Measurements from ENCODE around the gene STAG1. TPM values are rescaled to one million over a fixed set of nuclear protein-coding genes. Genes with fewer than 3 reads are reported as not detected.

Gene STAG1
- polyA plus RNA-seq, 1 donor from 2014 or later: 30.8 TPM

DNA sequence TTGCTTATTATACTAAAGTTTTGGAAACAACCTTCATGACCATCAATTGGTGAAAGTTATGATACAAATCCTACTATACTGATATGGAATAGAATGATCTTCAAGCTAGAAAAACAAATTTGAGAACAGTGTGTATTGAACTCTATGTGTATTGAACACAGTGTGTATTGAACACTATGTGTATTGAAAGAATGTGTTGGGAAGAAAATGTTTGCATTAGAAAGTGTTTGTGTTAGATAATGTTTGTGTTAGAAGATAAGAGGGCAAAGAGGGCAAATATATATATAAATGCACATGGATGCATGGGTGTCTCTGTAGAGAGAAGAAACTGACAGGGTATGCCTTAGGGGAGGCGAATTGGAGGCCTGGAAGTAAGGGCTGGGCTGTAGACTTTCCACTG lies 459.7 kb downstream of the STAG1 start:
- TF ChIP-seq, protein P1, sequence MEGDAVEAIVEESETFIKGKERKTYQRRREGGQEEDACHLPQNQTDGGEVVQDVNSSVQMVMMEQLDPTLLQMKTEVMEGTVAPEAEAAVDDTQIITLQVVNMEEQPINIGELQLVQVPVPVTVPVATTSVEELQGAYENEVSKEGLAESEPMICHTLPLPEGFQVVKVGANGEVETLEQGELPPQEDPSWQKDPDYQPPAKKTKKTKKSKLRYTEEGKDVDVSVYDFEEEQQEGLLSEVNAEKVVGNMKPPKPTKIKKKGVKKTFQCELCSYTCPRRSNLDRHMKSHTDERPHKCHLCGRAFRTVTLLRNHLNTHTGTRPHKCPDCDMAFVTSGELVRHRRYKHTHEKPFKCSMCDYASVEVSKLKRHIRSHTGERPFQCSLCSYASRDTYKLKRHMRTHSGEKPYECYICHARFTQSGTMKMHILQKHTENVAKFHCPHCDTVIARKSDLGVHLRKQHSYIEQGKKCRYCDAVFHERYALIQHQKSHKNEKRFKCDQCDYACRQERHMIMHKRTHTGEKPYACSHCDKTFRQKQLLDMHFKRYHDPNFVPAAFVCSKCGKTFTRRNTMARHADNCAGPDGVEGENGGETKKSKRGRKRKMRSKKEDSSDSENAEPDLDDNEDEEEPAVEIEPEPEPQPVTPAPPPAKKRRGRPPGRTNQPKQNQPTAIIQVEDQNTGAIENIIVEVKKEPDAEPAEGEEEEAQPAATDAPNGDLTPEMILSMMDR (IDR thresholded peaks at IDR 0.05; ENCODE audit: poor library complexity, severe bottlenecking): no peak
- TF ChIP-seq EZH2 (IDR thresholded peaks at IDR 0.05; ENCODE audit: borderline replicate concordance, insufficient read depth, low read length, poor library complexity, severe bottlenecking) (no peak), MXI1 (conservative IDR thresholded peaks at IDR 0.05; ENCODE audit: poor library complexity, severe bottlenecking) (no peak), RAD21 (conservative IDR thresholded peaks at IDR 0.05) (no peak), EP300 (conservative IDR thresholded peaks at IDR 0.05; ENCODE audit: poor library complexity, severe bottlenecking) (no peak), SMC3 (conservative IDR thresholded peaks at IDR 0.05; ENCODE audit: poor library complexity) (no peak), POLR2AphosphoS5 (IDR thresholded peaks at IDR 0.05) (no peak), TAF1 (IDR thresholded peaks at IDR 0.05; ENCODE audit: low read depth) (no peak)
- TF ChIP-seq, protein P2, sequence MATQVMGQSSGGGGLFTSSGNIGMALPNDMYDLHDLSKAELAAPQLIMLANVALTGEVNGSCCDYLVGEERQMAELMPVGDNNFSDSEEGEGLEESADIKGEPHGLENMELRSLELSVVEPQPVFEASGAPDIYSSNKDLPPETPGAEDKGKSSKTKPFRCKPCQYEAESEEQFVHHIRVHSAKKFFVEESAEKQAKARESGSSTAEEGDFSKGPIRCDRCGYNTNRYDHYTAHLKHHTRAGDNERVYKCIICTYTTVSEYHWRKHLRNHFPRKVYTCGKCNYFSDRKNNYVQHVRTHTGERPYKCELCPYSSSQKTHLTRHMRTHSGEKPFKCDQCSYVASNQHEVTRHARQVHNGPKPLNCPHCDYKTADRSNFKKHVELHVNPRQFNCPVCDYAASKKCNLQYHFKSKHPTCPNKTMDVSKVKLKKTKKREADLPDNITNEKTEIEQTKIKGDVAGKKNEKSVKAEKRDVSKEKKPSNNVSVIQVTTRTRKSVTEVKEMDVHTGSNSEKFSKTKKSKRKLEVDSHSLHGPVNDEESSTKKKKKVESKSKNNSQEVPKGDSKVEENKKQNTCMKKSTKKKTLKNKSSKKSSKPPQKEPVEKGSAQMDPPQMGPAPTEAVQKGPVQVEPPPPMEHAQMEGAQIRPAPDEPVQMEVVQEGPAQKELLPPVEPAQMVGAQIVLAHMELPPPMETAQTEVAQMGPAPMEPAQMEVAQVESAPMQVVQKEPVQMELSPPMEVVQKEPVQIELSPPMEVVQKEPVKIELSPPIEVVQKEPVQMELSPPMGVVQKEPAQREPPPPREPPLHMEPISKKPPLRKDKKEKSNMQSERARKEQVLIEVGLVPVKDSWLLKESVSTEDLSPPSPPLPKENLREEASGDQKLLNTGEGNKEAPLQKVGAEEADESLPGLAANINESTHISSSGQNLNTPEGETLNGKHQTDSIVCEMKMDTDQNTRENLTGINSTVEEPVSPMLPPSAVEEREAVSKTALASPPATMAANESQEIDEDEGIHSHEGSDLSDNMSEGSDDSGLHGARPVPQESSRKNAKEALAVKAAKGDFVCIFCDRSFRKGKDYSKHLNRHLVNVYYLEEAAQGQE (IDR thresholded peaks at IDR 0.05; ENCODE audit: borderline replicate concordance): no peak
- Histone ChIP-seq H3K4me2 (ENCODE audit: low read length) (no peak overlapping the region), H3K27ac (ENCODE audit: low read length) (no peak overlapping the region), H3K9me2 (ENCODE audit: insufficient read depth, low read length) (no peaks in the 10 kb centered on the region), H3K9ac (ENCODE audit: low read length) (no peak overlapping the region), H2AFZ (ENCODE audit: low read depth, low read length) (no peak overlapping the region), H3K79me2 (replicated peaks; ENCODE audit: insufficient read depth, low read length) (no peaks in the 10 kb centered on the region), H3K4me3 (ENCODE audit: low read length) (no peak overlapping the region), H3K36me3 (ENCODE audit: insufficient read depth, low read length) (peaks cover 3% of the 10 kb centered on the region), H4K20me1 (ENCODE audit: insufficient read depth) (no peaks in the 10 kb centered on the region), H3K27me3 (ENCODE audit: insufficient read depth, low read depth, low read length) (no peaks in the 10 kb centered on the region), H3F3A (ENCODE audit: insufficient read depth, low read length, poor library complexity, severe bottlenecking) (no peaks in the 10 kb centered on the region), H3K9me3 (ENCODE audit: low read length) (no peaks in the 10 kb centered on the region)

DNA sequence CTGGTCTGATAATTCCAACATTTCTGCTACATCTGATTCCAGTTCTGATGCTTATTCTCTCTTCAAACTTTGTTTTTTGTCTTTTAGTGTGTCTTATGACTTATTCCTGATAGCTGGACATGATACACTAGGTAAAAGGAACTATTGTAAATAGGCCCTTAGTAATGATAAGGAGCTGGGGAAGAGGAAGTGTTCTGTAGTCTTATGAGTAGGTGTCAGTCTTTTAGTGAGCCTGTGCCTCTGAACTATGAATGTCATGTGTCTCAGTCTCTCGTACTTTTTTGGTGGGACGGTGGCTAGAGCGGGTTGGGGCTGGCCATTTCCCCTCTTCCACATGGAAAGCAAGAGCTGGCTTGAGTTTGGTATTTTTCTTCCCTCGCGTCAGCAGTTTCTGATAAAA lies 460.9 kb downstream of the STAG1 start:
- H3F3A ChIP-seq (ENCODE audit: insufficient read depth, low read length, poor library complexity, severe bottlenecking): no peaks in the 10 kb centered on the region
- H3K27me3 ChIP-seq (ENCODE audit: insufficient read depth, low read depth, low read length): no peaks in the 10 kb centered on the region
- H3K4me3 ChIP-seq (ENCODE audit: low read length): no peak overlapping the region
- no peak overlapping the region for H3K9ac ChIP-seq (ENCODE audit: low read length)
- H4K20me1 ChIP-seq (ENCODE audit: insufficient read depth): no peaks in the 10 kb centered on the region
- H3K36me3 ChIP-seq (ENCODE audit: insufficient read depth, low read length): peaks cover 4% of the 10 kb centered on the region
- no peaks in the 10 kb centered on the region for H3K9me2 ChIP-seq (ENCODE audit: insufficient read depth, low read length)
- no peaks in the 10 kb centered on the region for H3K9me3 ChIP-seq (ENCODE audit: low read length)
- H3K79me2 ChIP-seq (replicated peaks; ENCODE audit: insufficient read depth, low read length): no peaks in the 10 kb centered on the region
- no peak overlapping the region for H3K27ac ChIP-seq (ENCODE audit: low read length)
- TF ChIP-seq MXI1 (conservative IDR thresholded peaks at IDR 0.05; ENCODE audit: poor library complexity, severe bottlenecking) (no peak), EP300 (conservative IDR thresholded peaks at IDR 0.05; ENCODE audit: poor library complexity, severe bottlenecking) (no peak), POLR2AphosphoS5 (IDR thresholded peaks at IDR 0.05) (no peak), SMC3 (conservative IDR thresholded peaks at IDR 0.05; ENCODE audit: poor library complexity) (no peak), RAD21 (conservative IDR thresholded peaks at IDR 0.05) (no peak), TAF1 (IDR thresholded peaks at IDR 0.05; ENCODE audit: low read depth) (no peak), EZH2 (IDR thresholded peaks at IDR 0.05; ENCODE audit: borderline replicate concordance, insufficient read depth, low read length, poor library complexity, severe bottlenecking) (no peak)
- TF ChIP-seq, protein P2 (IDR thresholded peaks at IDR 0.05; ENCODE audit: borderline replicate concordance): no peak
- TF ChIP-seq, protein P1 (IDR thresholded peaks at IDR 0.05; ENCODE audit: poor library complexity, severe bottlenecking): no peak
- H2AFZ ChIP-seq (ENCODE audit: low read depth, low read length): no peak overlapping the region
- no peak overlapping the region for H3K4me2 ChIP-seq (ENCODE audit: low read length)

All from neural cell (in vitro differentiated cells).